DMS 273 (cell line): ENCODE measurements around the gene BICRA.
A peak's percentile ranks its signal among the peaks of the same experiment; 100 is the strongest.
"Not testable (repeated sequence)": the region's sequence is repeated elsewhere in the genome, so short reads cannot be mapped to it uniquely, and the experiment has no call there.

Experiments used
- DNase-seq: peaks from one replicate; lab custom pipeline; 2025; ENCODE audit not compliant: unreplicated experiment; lab: John Stamatoyannopoulos, UW

Gene BICRA

DNA sequence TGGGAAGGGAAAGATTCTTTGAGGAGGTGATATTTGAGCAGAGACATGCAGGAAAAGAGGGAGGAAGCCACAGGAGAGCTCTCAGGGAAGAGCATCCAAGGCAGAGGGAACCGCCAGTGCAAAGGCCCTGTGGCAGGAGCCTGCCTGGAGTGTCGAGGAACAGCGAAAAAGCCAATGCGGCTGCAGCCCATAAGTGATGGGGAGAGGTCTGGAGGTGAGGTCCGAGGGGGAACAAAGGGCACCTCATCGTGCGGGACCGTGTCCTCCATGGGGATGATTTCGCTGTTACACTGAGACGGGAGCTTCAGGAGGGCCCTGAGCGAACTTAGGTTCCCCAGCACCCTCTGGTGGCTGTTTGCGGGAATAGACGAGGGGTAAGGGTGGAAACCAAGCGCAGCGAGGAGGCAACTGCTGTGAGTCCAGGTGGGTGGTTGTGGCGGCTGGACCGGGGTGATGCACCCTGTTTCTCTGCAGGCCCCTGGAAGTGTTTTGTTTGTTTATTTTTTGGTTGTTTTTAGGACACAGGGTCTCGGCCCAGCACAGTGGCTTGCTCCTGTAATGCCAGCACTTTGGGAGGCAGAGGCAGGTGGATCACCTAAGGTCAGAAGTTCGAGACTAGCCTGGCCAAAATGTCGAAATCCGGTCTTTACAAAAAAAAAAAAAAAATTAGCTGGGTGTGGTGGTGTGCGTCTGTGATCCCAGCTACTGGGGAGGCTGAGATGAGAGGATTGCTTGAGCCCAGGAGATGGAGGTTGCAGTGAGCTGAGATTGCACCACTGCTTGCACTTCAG lies 98.4 kb downstream of the BICRA start:
- peak; percentile 93 for DNase-seq

GRCh38 chr19:47711652-47712242 lies 102.8 kb downstream of the BICRA start:
- DNase-seq: no peak

DNA sequence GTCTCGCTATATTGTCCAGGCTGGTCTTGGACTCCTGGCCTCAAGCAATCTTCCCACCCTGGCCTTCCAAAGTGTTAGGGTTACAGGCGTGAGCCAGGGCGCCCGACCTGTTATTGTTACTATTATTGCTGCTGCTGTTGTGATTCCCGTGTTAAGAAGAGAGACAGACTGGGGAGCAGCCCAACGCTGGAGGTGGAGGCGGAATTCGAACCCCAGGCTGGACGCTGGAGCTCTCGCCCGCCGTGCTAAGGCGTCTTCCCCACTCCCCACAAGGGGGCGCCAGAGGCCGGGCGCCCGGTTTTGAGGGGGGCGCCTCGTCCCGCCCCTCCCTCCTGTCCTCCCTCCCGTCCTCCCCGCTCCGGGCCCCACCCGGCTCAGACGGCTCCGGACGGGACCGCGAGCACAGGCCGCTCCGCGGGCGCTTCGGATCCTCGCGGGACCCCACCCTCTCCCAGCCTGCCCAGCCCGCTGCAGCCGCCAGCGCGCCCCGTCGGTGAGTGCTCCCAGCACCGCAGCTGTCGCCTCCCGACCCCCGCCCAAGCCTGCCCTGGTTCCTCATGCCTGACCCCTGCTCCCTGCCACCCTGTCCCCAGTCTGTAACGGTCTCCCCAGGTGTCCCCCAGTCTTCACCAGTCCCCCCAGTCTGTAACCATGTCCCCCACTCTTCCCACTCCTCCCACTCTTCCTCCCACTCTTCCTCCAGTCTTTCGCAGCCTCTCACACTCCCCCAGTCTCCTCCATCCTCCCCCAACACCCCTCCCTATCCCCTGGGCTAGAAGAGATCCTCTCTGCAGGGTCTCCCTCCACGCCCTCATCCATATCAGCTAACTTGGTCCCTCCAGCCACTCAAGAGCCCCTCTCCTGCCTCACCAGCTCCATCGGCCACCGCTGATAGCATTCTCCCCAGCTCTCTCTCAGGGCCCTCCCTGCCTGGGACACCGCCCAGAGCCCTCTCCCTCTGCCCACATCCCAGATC lies 104.4 kb downstream of the BICRA start, which contains the start of gene EHD2:
Gene EHD2, plus strand, starts transcription at position 377 of the 976 bp plus-strand sequence. CDS start 3,191 bp downstream, outside the sequence.
- DNase-seq: peak; percentile 84

DNA sequence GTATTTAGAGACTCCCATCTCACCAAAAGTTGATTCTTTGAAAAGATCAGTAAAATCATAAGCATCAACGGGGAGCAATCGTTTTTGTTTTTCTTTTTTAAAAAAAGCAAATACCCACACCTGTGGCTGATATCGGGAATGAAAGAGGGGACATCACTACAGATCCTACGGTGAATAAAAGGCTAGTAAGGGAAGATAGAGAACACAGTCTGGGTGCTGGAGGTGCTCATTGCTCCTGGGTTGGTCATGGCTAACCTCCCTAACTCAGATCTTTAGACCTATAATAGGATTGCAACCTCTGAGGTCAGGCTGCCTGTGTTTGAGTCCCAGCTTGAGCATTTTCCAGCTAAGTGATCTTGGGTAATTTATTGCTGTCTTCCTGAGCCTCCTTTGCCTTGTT lies 105.4 kb downstream of the BICRA start:
- no peak for DNase-seq

GRCh38 chr19:47714855-47715254 lies 105.9 kb downstream of the BICRA start:
- DNase-seq: not testable (repeated sequence)

DNA sequence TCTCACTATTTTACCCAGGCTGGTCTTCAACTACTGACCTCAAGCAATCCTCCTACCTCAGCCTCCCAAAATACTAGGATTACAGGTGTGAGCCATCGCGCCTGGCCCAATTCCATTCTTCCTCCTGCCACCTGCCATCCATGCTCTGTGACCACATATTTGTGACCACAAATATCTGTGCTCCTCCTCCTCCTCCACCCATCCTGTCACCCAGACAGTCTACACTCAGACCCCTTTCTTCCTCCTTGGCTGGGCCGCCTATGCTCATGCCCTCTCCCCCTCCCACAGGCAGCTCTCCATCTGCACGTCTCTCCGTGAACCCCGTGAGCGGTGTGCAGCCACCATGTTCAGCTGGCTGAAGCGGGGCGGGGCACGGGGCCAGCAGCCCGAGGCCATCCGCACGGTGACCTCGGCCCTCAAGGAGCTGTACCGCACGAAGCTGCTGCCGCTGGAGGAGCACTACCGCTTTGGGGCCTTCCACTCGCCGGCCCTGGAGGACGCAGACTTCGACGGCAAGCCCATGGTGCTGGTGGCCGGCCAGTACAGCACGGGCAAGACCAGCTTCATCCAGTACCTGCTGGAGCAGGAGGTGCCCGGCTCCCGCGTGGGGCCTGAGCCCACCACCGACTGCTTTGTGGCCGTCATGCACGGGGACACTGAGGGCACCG lies 107.5 kb downstream of the BICRA start:
- no peak for DNase-seq

DNA sequence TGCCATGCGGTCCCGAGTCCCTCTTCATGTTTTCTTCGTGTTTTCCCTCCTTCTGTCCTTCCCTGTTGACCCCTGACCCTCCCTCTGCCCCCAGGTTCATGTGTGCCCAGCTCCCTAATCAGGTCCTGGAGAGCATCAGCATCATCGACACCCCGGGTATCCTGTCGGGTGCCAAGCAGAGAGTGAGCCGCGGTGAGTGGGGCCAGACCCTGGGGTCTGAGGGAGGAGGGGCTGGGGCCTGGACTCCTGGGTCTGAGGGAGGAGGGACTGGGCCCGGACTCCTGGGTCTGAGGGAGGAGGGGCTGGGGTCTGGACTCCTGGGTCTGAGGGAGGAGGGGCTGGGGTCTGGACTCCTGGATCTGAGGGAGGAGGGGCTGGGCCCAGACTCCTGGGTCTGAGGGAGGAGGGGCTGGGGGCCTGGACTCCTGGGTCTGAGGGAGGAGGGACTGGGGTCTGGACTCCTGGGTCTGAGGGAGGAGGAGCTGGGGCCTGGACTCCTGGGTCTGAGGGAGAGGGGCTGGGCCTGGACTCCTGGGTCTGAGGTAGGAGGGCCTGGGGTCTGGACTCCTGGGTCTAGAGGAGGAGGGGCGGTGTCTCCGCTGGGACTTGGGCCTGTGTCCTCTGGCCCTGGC lies 109.6 kb downstream of the BICRA start:
- DNase-seq: not testable (repeated sequence)

- peak; percentile 98 for DNase-seq
Measured at GRCh38 chr19:47719047-47719859, 110.3 kb downstream of the BICRA start.

DNA sequence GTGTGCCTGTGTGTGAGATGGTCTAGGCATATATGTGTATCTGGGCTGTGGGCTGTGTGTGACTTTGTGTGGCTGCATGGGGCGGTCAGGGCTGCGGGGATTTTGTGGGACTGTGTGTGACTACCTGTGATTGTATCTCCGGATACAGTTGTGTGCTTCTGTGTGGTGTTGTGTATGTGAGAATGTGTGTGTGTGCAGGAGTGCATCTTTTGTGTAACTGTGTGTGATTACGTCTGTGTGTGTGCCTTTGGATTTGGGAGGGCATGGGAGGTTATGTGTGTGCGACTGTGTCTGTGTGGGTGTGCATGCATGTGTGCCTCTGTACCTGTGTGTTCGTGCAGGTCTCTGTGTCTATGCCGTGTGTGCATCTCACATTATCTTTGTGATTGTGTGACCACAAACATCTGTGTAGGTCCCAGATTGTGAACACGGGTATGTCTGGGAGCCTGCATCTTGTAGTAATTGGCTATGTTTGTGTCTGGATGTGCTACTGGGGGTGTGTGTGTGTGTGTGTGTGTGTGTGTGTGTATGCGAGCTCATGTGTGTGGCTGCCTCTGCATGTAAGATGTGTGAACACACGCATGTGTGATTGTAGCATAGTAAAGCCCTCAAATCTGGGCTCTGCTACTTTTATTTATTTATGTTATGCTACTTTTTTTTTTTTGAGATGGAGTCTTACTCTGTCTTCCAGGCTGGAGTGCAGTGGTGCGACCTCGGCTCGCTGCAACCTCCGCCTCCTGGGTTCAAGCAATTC lies 111.9 kb downstream of the BICRA start:
- no peak for DNase-seq

- peak; percentile 54 for DNase-seq
Measured at GRCh38 chr19:47723581-47723940, 114.6 kb downstream of the BICRA start.

DNA sequence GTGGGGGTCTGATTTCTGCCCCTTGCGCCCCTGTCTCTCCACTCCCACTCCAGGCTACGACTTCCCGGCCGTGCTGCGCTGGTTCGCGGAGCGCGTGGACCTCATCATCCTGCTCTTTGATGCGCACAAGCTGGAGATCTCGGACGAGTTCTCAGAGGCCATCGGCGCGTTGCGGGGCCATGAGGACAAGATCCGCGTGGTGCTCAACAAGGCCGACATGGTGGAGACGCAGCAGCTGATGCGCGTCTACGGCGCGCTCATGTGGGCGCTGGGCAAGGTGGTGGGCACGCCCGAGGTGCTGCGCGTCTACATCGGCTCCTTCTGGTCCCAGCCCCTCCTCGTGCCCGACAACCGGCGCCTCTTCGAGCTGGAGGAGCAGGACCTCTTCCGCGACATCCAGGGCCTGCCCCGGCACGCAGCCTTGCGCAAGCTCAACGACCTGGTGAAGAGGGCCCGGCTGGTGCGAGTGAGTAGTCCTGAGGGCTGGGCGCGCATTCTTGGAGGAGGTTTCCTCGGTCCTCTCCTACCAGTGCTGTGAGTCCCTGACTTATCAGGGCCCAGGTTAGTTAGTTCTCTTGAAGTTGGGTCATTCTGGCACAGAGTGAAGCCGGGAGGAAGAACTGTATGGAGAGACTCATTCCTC lies 116.9 kb downstream of the BICRA start:
- no peak for DNase-seq

GRCh38 chr19:47726467-47726866 lies 117.5 kb downstream of the BICRA start:
- no peak for DNase-seq

DNA sequence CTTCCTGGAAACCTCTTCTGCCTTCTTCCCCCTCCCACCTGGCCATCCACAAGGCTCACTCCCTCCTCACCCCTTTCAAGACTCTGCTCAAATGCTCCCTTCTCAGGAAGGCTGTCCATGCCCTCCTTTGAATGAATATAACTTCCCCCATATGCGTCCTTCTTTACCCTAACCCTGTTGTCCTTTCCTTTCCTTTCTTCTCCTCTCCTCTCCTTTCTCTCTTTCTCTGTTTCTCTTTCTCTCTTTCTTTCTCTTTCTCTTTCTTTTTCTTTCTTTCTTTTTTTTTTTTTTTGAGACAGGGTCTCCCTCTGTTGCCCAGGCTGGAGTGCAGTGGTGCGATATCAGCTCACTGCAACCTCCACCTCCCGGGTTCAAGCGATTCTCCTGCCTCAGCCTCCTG lies 119.4 kb downstream of the BICRA start:
- DNase-seq: not testable (repeated sequence)

- no peak for DNase-seq
Measured at GRCh38 chr19:47729468-47729798, 120.5 kb downstream of the BICRA start.

DNA sequence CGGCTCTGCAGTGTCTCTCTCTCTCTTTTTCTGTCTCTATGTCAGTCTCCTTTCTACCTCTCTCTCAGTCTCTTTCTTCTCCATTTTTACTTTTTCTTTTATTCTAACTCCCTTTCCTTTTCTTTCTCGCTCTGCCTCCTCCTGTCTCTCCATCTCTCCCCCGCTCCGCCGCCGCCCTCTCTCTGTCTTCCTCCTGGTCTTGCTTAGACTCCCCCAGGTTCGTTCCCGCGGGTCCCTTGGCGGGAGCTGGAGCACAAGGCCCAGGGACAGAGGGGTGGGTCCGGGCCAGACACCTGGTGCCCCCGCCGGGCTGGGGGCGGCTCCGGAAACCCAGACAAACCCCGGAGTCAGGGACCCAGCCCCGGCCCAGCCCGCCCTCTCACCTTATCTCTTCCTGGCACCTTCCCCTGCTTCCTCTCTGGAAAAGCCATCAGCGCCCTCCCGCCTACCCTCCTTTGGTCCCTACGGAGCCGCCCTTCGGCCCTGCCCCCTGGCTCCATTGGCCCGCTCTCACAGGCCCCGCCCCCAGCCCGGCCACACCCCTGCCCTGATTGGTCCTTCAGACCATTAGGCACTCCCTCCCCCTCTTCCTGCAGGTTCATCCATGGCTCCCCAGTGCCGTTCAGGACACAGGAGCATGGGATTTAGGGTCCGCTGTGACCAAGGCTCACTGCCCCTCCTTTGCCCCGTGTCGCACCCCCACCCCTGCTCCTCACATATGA lies 121.0 kb downstream of the BICRA start:
- DNase-seq: no peak

DNA sequence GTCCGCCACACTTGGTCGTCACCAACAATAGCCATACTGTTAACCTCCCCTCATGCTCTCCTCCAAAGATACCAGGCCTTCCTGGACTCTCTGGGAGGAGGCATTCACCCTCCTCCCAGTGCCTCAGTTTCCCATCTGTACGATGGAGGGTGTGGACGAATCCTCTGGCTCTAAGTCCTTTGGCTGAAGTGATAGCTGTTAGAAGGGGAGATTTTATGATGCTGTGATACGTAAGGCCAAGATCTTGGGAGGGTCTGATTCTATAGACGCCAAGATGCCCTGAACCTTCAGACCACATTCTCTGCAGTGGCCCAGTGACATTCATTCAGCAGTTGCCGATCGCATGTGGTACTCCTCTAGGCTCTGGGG lies 121.6 kb downstream of the BICRA start:
- no peak for DNase-seq

DNA sequence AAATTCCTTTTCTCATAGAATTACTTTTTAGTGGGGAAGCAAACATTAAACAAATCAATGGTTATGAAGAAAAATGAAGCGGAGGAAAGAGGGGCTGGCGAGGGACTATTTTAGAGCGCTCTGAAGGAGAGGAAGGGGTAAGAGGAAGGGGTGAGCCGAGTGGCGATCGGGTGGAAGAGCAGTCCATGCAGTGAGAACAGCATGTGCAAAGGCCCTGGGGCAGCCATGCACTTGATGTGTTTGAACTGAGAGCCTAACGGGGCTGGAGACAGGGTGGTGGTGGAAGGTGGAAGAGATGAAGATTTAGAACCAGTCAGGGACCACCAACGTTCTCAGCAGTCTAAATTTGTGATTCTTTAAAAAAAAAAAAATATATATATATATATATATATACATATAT lies 122.0 kb downstream of the BICRA start:
- DNase-seq: no peak

DNA sequence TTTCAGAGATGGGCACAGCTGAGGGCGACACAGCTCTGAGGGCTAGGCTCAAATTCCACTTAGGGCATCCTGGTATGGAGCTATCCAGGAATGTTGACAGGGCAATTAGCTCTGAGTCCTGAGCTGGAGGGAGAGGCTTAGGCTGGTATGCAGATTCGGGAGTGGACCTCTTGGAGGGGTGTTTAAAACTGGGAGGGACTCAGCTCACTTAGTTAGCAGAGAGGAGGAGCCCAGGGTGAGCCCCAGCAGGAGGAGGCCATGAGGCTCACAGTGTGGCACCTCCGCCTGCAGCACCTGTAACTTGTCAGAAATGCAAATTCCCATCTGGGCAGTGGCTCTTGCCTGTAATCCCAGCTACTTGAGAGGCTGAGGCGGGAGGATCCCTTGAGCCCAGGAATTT lies 126.2 kb downstream of the BICRA start:
- no peak for DNase-seq
